ENCODE measurements around the gene B3GALT6.

Gene B3GALT6

DNA sequence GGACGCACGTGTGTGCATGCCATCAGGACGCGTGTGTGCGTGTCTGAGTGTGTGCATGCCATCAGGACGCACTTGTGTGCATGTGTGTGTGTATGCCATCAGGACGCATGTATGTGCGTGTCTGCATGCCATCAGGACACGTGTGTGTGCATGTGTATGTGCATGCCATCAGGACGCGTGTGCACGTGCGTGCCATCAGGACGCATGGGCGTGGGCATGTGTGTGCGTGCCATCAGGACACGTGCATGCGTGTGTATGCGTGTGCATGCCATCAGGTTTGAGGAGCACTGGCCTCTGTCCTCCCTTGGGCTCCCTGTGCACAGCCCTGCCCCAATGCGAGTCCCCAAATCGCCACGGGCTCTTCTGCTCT lies 27.1 kb downstream of the B3GALT6 start:
- TF ChIP-seq ZFX (IDR thresholded peaks at IDR 0.05; ENCODE audit: borderline replicate concordance): no peak
- TF ChIP-seq, protein P1, sequence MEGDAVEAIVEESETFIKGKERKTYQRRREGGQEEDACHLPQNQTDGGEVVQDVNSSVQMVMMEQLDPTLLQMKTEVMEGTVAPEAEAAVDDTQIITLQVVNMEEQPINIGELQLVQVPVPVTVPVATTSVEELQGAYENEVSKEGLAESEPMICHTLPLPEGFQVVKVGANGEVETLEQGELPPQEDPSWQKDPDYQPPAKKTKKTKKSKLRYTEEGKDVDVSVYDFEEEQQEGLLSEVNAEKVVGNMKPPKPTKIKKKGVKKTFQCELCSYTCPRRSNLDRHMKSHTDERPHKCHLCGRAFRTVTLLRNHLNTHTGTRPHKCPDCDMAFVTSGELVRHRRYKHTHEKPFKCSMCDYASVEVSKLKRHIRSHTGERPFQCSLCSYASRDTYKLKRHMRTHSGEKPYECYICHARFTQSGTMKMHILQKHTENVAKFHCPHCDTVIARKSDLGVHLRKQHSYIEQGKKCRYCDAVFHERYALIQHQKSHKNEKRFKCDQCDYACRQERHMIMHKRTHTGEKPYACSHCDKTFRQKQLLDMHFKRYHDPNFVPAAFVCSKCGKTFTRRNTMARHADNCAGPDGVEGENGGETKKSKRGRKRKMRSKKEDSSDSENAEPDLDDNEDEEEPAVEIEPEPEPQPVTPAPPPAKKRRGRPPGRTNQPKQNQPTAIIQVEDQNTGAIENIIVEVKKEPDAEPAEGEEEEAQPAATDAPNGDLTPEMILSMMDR (IDR thresholded peaks at IDR 0.05): no peak
- no peak overlapping the region for H3K27ac ChIP-seq

DNA sequence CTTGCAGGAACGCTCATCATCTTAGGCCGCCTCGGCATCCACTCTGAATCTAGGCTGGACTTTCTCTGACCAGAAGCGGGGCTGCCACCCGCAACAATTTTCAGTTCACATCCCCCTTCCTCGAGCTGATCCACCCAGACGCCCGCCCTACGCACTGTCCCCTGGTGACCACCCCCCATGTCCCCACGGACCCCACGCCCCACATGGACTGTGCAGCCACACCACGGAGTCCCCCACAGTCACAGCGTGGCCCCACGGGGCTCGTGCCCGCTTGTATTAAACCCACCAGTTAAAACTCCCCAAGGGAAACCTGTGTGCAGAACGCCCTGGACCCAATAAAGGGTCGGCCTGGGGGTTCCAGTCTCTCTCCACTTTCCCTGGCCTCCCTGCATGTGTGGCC lies 27.5 kb downstream of the B3GALT6 start:
- H3K27ac ChIP-seq: no peak overlapping the region

DNA sequence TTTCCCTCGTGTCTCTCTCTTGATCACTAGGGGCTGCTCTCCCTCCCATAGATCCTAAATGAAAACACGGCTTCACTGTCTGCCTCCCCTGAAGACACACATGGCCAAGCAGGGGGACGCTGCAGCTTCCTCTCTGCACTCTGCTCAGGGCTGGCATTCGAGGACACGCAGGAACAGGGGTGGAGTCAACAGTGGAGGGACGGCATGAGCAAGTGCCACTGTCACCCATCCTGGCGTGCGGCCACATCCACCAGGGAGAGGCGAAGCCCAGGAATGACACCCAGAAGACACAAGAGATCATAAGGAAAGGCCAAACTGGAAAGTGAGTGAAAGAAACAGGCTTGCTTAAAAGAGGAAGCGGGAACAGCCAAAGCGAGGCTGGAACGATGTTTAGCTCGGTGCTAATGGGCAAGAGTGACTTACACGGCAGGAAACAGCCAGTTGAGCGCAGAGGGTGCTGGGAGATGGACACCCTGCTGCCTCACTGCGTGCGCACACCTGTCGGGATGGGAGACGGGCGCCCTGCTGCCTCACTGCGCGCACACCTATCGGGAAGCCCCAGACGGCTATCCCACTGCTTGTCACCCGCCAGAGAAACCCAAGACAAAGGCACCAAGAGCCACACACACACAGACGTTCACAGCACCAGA lies 28.0 kb downstream of the B3GALT6 start:
- no peak for TF ChIP-seq ZFX (IDR thresholded peaks at IDR 0.05; ENCODE audit: borderline replicate concordance)
- TF ChIP-seq, protein P1 (IDR thresholded peaks at IDR 0.05): no peak
- no peak overlapping the region for H3K27ac ChIP-seq

More for the DNA sequence above, 27.5 kb downstream of the B3GALT6 start:
- no peak for TF ChIP-seq ZFX (IDR thresholded peaks at IDR 0.05; ENCODE audit: borderline replicate concordance)
- TF ChIP-seq, protein P1 (IDR thresholded peaks at IDR 0.05): no peak

DNA sequence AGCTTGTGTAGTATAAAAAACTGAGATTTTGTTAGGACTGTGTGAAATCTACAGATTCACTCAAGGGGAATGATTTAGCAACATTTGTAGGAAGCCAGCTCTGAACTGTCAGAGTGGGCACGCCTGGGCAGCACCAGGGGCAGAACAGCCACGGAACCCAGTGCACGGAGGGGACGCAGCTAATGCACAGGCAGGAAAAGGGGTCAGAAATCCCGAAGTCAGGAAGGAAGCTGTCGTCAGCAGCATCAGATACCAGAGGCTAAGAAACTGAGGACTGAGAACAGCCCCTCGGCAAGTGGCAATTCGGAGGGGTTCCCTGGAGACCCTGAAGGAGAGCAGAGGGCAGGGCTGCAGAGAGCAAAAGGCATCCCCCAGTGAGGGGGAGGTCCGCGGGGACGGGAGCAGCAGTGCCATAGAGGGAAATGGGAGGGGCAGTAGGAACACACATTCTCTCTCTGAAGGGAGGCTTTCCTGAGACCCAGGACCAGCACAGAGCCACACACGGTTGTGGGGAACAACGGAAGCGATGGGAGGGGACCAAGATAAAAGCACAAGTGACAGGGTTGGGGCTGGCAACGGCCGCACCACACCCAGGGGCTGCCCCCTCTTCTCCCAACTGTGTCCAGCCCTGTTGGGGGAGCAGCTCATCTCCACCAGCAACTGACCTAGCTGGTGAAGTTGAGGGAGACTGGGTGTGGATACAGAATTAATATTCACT lies 29.0 kb downstream of the B3GALT6 start:
- TF ChIP-seq, protein P1 (IDR thresholded peaks at IDR 0.05): no peak
- no peak for TF ChIP-seq ZFX (IDR thresholded peaks at IDR 0.05; ENCODE audit: borderline replicate concordance)
- H3K27ac ChIP-seq: no peak overlapping the region

DNA sequence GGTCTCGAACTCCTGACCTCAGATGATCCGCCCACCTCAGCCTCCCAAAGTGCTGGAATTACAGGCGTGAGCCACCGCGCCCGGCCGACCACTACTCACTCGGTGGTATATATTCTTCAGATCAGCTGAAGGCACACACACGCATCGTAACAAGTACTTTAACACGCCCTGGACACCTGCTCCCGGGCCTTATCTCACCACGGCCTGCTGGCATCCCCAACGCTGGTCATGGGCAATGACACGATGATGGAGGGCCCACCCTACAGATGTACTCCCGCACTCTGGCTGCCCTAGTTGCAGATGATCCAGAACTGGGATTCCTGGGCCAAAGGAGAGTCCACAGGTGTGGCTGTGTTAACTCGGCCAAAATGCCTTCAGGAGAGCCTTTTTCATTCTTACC lies 30.0 kb downstream of the B3GALT6 start:
- TF ChIP-seq ZFX (IDR thresholded peaks at IDR 0.05; ENCODE audit: borderline replicate concordance): no peak
- TF ChIP-seq, protein P1 (IDR thresholded peaks at IDR 0.05): no peak
- H3K27ac ChIP-seq: no peak overlapping the region

DNA sequence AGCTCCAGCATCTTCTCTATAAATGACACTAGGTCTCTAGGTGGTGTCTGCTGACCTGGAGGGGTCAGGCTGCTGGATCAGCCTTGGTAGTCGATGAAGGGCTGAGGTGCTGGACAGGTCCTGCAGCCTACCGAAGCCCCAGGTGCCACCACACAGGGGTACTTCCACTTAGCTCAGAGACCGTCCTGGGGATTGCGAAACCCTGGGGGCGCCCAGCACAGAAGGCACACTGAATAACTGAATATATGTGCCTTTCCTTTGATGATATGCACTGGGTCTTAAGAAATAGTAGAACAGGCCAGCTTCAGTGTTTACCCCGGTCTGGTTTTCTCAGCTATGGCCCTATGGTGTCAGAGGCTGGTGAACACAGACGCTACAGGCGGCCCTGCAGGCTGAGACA lies 30.7 kb downstream of the B3GALT6 start:
- no peak for TF ChIP-seq ZFX (IDR thresholded peaks at IDR 0.05; ENCODE audit: borderline replicate concordance)
- TF ChIP-seq, protein P1 (IDR thresholded peaks at IDR 0.05): no peak
- no peak overlapping the region for H3K27ac ChIP-seq

DNA sequence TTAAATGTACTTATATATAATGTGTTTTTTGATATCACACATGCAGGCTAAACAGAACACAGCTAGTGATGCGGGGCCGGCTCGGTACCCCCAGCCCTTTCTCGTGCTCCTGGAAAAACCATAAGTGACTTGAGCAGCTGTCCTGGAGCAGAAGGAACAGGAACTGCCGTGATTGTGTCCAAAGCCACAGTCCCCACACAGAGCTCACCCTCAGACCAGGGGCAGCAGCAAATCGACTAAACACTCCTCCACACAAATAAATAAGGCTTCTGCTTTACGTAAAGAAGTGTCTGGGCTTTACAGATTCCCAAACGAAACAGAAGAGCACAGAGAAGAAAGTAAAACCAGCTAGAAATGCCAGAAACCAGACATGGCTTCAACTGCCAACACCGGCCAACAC lies 32.0 kb downstream of the B3GALT6 start:
- TF ChIP-seq, protein P1 (IDR thresholded peaks at IDR 0.05): no peak
- TF ChIP-seq ZFX (IDR thresholded peaks at IDR 0.05; ENCODE audit: borderline replicate concordance): no peak
- no peak overlapping the region for H3K27ac ChIP-seq

Data from 22Rv1 (cell line).